Measurements from ENCODE around the gene ABCA7. TPM values are rescaled to one million over a fixed set of nuclear protein-coding genes. Genes with fewer than 3 reads are reported as not detected.
A peak's percentile ranks its signal among the peaks of the same experiment; 100 is the strongest.

Gene ABCA7
- total and polyA plus RNA-seq, 2 of the 13 experiments (the other 11 are each of a cell fraction or from before 2014, with no cell fraction given): 4.4 to 32.4 TPM

GRCh38 chr19:1041272-1041834, 1.4 kb downstream of the ABCA7 start (continued):
- TF ChIP-seq ZNF136 (CRISPR knock-in tag; IDR thresholded peaks at IDR 0.05; ENCODE audit: low read depth): 0 out of 2 replicates have a peak, but pooled peaks have one; percentile 75
- TF ChIP-seq ZNF143 (CRISPR knock-in tag; IDR thresholded peaks at IDR 0.05): no peak
- no peak for TF ChIP-seq ZBED4 (CRISPR knock-in tag; IDR thresholded peaks at IDR 0.05; ENCODE audit: borderline replicate concordance)
- TF ChIP-seq GATAD2A (CRISPR knock-in tag; IDR thresholded peaks at IDR 0.05): 0 out of 2 replicates have a peak, but pooled peaks have one; percentile 7
- TF ChIP-seq GRHL1 (CRISPR knock-in tag; conservative IDR thresholded peaks at IDR 0.05): no peak
- TF ChIP-seq, protein P1, sequence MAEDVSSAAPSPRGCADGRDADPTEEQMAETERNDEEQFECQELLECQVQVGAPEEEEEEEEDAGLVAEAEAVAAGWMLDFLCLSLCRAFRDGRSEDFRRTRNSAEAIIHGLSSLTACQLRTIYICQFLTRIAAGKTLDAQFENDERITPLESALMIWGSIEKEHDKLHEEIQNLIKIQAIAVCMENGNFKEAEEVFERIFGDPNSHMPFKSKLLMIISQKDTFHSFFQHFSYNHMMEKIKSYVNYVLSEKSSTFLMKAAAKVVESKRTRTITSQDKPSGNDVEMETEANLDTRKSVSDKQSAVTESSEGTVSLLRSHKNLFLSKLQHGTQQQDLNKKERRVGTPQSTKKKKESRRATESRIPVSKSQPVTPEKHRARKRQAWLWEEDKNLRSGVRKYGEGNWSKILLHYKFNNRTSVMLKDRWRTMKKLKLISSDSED (CRISPR knock-in tag; IDR thresholded peaks at IDR 0.05): no peak
- TF ChIP-seq MTF2 (CRISPR knock-in tag; IDR thresholded peaks at IDR 0.05; ENCODE audit: borderline replicate concordance): no peak
- TF ChIP-seq MEF2D (CRISPR knock-in tag; IDR thresholded peaks at IDR 0.05): no peak
- no peak for TF ChIP-seq ZNF451 (CRISPR knock-in tag; IDR thresholded peaks at IDR 0.05)
- TF ChIP-seq SNAPC2 (CRISPR knock-in tag; IDR thresholded peaks at IDR 0.05): no peak
- TF ChIP-seq, protein P2, sequence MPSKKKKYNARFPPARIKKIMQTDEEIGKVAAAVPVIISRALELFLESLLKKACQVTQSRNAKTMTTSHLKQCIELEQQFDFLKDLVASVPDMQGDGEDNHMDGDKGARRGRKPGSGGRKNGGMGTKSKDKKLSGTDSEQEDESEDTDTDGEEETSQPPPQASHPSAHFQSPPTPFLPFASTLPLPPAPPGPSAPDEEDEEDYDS (CRISPR knock-in tag; IDR thresholded peaks at IDR 0.05): no peak
- TF ChIP-seq ZNF549 (CRISPR knock-in tag; IDR thresholded peaks at IDR 0.05): no peak
- no peak for TF ChIP-seq POLR2G (IDR thresholded peaks at IDR 0.05; ENCODE audit: low read depth, low read length)

Measured in HepG2 (cell line).